Amniotic epithelial cell (primary cell): Measurements from ENCODE around the gene DTNA.
"Not testable (repeated sequence)": the region's sequence is repeated elsewhere in the genome, so short reads cannot be mapped to it uniquely, and the experiment has no call there.

ENCODE experiments used
- DNase-seq: peaks from one replicate; pipeline ENCODE4 v3.0.0-alpha.2; 2010; ENCODE audit warnings: low read depth

DTNA gene

GRCh38 chr18:34709750-34710441 is at the start of gene DTNA:
Gene DTNA (plus strand): TSS chr18:34710298. CDS start chr18:34755977, 45,679 bp downstream.
- DNase-seq, result peak; percentile 98

- no peak for DNase-seq
These were observed 49.5 kb upstream of the DTNA start for GRCh38 chr18:34660572-34660971.

- DNase-seq, result peak; percentile 51
These were observed 48.5 kb upstream of the DTNA start for GRCh38 chr18:34661464-34662087.

DNA sequence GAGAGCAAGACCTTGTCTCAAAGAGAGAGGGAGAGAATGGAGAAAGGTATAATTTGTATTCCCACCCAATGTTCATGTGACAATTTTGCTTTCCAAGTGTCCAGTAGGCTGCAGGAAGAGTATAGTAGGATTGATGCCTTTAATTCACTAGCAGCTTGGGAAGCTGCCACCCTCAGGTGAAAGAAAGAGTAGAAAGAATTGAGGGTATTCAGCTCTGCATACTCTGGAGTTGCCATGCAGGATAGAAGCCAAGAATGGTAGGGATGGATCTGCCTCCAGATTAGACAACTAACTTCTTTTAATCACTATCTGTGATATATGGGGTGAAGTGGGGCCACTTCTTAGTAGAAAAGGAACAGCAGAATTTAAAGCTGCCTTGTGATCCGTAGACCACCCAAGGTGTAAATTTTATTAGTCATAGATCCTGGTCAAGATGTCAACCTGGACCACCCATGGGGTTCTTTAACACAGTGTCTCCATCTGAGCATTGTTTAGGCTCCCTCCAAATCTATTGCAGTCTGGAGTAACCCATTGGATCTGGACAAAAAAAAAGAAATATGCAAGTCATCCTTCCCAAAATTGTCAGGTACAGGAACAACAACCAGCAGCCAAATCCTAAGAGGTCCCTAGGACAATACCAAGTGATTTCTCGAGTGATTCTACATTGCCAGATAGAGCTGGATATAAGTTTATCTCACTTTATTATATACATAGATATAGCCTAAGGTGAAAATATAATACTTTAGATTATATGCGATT is 33.1 kb upstream of the DTNA start:
- no peak for DNase-seq

GRCh38 chr18:34689750-34690149 is 20.3 kb upstream of the DTNA start:
- DNase-seq, result not testable (repeated sequence)

DNA sequence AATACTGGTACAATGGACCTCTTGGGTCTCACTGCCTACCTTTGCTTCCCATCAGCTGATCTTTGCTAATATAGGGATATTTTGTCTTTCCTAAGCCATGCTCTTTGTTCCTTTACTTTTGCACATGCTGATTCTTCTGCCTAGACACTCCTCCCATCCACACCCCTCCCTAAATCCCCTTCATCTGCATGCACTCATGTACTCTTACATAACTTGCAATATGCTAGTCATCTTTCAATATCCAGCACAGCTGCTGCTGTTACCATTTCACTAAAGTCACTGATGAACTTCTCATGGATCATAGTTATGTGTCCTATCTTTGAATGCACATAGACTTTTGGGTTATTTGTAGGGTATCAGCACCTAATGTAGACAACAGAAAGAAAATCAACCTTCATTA is 18.5 kb upstream of the DTNA start:
- DNase-seq, result no peak

GRCh38 chr18:34694591-34695165 is 15.4 kb upstream of the DTNA start:
- peak; percentile 23 for DNase-seq

- no peak for DNase-seq
These were observed 14.8 kb upstream of the DTNA start for GRCh38 chr18:34695310-34695709.

- DNase-seq, result no peak
These were observed 13.4 kb upstream of the DTNA start for GRCh38 chr18:34696671-34697070.

- DNase-seq, result no peak
These were observed 12.9 kb upstream of the DTNA start for GRCh38 chr18:34697233-34697632.

DNA sequence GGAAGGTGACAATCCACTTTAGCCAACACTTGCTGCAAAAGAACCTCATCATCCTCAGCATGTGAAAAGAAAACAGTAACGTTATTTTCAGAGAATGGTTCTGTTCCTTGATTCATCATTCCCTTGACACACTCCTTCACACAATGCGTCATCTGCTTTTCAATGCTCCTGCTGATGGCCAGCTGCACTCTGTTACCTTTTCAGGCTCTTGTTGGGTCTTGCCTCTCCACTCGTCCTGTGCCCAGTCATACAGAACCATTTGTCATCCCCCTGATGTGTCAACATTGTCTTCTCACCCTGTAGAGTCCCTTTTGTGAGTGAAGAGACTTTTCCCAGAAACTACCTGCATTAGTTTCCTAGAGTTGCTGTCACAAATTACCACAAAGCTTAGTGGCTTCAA is 12.2 kb upstream of the DTNA start:
- DNase-seq, result no peak

DNA sequence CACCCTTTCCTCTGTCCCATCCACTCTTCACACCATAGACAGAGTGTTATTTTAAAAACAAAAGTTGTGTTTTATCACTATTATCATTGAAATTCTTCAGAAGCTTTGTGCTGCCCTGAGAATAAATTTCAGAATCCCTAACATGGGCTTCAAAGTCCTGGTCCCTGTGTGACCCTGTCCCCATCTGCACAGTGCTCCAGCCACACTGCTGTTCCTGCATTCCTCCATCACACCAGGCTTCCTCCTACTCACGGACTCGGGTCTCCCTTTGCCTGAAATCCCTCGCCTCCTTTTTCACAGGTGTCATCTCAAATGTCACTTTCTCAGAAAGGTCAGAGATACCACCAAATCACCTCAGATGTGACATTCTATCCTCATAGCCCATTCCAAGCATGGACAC is 8.2 kb upstream of the DTNA start:
- no peak for DNase-seq

DNA sequence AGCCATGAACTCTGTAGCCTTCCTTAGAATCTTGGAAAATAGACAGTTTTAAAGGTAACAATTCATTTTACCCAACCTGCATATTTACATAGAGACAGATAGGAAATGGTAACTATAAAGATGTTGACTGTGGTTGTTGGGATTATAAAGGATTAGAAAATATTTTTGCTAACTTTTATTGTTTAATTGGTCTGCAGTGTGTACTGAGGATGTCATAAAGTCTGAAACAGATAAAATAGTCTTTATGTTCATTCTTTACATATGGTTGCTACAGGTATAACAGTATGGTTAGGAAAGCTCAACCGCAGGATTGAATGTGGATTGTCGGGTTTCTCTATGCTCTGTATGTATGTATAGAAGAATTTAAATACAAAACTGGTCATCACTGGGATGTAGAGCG is 7.3 kb upstream of the DTNA start:
- no peak for DNase-seq

- no peak for DNase-seq
These were observed 6.0 kb upstream of the DTNA start for GRCh38 chr18:34704074-34704473.

DNA sequence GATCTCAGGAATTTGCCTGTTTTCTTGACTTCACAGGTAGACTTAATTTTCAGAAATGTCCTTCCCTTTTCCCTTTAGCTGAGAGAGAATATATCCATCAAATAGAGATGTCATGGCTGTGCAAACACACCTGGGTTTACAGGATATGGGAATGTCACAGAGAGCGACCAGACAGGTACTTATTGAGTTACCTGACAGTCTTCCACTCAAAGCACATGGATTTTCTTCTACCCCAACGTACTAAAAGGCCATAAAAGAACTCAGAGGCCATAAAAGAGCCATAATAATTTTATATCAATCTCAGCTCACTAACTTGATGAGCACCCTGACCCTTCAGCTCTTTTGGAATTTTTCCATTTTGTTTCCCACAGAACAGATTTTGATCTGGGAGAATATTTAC is 5.3 kb upstream of the DTNA start:
- no peak for DNase-seq

- DNase-seq, result peak; percentile 92
These were observed 2.4 kb upstream of the DTNA start for GRCh38 chr18:34707670-34708069.

DNA sequence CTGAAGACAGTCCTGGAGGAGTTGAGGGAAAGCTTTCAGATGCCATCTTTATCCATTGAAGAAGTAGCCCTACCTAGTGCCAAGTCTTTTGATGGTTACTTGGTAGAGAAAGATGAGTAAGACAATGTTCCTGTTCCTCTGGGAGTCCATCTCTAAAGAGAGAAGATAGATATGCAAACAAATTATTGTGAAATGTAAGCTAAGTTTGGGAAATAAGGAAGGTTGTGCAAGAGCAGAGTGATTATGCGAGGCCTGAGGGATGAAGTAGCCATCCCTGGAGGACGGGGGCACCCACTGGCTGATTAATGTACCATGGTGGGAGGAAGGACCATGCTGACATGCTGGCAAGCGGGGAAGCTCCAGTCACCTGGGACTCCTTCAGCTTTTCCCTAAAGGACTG is 994 bp upstream of the DTNA start:
- peak; percentile 97 for DNase-seq

DNA sequence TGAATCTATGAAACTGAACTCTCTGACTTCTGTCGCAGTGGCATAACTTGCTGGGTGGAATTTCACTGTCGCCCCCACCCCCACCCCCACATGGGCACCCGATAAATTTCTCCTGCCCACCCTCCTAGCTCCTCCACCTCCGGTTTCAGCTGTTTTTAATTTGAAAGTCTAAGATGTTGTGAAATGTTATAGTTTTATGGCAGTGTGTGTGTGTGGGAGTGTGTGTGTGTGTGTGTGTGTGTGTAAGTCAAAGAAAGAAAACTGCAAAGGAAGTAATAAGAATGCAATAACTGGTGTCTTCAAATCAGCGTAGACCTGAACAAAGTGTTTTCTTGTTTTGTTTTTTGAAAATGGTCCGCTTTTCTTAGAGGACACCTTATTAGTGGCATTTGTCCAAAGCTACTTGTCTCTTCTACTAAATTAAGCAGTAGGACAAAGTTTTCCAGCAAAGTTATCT is 388 bp downstream of the DTNA start:
- DNase-seq, result peak; percentile 59

DNA sequence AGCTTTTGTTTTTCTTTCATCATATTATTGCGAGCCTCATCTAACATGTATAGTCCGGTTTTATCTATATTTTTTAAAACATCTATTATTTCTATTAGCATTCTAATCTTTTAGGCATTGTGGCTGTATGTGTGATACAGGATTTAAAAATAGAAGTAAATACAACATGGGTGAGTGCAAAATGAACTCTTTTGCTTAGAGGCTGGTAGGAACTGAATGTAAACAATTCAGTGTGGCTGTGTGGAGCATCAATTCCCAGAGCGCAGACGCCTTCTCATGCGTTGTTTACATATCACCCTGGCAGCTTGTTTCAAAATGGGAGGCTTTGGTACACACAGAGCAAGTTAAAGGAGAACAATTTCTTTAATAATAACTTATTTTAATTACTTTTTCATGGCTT is 836 bp downstream of the DTNA start:
- DNase-seq, result peak; percentile 83

DNA sequence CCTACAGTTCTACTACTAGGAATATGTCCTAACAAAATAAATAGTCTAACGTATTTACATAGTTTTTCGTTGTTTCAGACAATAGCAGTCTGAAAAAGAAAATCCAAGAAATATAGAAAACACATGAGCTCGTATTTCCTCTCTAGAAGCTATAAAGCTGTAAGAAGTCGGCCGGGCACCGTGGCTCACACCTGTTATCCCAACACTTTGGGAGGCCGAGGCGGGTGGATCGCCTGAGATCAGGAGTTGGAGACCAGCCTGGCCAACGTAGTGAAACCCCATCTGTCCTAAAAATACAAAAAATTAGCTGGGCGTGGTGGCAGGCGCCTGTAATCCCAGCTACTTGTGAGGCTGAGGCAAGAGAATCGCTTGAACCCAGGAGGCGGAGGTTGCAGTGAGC is 6.0 kb downstream of the DTNA start:
- DNase-seq, result not testable (repeated sequence)

DNA sequence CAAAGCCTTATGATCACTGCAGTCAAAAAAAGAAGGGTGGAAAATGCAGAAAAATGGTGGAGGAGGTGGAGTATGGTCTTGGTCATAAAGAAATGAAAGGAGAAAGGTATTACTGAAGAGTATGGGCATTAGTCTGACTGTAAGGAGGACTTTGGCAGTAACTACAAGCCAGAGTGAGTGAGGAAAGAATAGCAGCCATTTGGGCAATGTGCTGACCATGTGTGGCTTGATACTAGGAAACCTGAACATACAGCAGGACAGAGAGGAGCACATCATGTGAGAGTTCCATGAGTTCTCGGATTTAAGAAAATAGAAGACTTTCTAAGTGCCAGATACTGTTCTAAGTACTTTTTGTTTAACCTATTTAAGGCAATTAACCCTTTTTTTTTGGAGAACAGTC is 8.5 kb downstream of the DTNA start:
- no peak for DNase-seq

- DNase-seq, result no peak
These were observed 10.1 kb downstream of the DTNA start for GRCh38 chr18:34720220-34720619.

GRCh38 chr18:34723143-34723542 is 13.0 kb downstream of the DTNA start:
- no peak for DNase-seq
